ENCODE results near the gene PPME1. TPM values are rescaled to one million over a fixed set of nuclear protein-coding genes. Genes with fewer than 3 reads are reported as not detected.

PPME1 gene
- total RNA-seq, 4 donors from 2014 or later: 23.2 to 25.0 (median 23.8) TPM

DNA sequence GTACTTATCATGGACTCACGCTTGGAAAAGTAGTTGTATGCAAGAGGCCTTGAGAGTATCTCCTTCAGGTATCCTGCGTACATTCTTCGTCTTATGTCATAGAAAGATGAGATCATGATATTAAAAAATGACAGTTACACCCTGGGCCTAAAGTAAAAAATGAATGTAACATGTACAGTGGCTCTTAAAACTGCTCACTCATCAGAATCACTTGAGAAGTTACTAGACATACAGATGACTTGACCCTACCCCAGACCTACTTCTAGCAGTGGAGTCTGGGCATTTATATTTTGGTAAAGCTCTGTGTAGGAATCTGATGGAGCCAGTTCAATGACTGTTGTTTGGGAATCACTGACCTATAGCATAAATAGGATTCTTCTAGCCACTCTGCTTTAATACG, 54.5 kb downstream of the PPME1 start:
- TF ChIP-seq, protein P1, sequence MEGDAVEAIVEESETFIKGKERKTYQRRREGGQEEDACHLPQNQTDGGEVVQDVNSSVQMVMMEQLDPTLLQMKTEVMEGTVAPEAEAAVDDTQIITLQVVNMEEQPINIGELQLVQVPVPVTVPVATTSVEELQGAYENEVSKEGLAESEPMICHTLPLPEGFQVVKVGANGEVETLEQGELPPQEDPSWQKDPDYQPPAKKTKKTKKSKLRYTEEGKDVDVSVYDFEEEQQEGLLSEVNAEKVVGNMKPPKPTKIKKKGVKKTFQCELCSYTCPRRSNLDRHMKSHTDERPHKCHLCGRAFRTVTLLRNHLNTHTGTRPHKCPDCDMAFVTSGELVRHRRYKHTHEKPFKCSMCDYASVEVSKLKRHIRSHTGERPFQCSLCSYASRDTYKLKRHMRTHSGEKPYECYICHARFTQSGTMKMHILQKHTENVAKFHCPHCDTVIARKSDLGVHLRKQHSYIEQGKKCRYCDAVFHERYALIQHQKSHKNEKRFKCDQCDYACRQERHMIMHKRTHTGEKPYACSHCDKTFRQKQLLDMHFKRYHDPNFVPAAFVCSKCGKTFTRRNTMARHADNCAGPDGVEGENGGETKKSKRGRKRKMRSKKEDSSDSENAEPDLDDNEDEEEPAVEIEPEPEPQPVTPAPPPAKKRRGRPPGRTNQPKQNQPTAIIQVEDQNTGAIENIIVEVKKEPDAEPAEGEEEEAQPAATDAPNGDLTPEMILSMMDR (IDR thresholded peaks at IDR 0.05): no peak
- DNase-seq (ENCODE audit: low spot score): no peak
- ATAC-seq (ENCODE audit: low FRiP score): no peak

DNA sequence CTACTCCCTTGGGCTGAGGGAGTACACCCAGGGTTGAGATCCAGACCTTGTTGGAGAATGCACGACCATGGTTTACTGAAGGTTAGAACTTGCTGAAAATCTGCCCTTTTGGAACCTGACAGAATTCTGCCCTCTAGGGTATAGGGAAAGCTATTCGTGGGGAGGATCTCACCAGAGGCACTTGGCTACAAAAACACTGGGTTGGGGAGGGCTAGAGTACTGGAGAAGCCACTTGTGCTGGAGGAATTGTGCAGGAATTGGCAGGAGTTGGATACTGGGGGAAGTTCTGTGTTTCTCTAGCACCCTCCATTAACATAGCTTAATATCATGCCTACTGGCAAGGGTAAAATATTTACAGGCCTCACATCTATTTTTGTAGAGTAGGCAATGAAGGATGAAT, 55.8 kb downstream of the PPME1 start:
- no peak for DNase-seq (ENCODE audit: low spot score)
- TF ChIP-seq, protein P1 (IDR thresholded peaks at IDR 0.05): no peak
- ATAC-seq (ENCODE audit: low FRiP score): no peak

DNA sequence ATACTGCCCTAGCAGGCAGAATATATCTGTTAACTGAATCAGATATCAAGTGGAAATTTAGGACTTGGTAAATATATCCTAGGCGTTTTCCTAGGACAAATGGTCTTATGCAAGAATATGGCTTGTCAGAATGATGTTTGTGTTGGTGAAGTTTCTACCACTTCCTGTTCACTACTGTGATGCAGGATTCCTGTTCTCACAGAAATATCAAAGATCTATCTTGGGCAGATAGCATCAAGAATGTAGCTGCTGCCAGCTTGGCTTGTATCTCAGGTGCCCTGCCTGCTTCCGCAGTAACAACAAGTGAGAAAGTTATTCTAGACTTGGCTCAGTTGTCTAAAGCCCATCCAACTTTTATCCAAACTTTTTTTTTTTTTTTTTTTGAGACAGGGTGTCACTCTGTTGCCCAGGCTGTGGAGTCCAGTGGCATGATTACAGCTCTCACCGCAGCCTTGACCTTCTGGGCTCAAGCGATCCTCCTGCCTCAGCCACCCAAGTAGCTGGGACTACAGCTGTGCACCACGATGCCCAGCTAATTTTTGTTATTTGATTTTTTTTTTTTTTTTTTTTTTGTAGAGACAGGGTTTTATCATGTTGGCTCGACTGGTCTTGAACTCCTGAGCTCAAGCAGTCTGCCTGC, 61.3 kb downstream of the PPME1 start:
- TF ChIP-seq, protein P1 (IDR thresholded peaks at IDR 0.05): no peak
- DNase-seq (ENCODE audit: low spot score) (no peak), ATAC-seq (ENCODE audit: low FRiP score) (no peak)

DNA sequence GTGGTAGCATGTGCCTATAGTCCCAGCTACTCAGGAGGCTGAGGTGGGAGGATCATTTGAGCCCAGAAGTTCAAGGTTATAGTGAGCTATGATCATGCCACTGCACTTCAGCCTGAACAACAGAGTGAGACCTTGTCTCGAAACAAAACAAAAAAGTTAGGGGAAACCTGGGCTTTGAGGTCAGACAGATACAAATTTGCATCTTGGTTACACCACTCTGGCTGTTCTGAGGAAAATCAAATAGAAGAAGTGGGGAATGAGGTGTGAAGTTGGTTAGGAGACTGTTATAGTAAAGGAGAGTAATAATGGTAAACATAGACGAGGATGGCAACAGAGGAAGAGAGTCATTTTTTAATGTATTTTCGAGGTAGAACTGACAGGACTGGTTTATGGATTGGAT, 62.6 kb downstream of the PPME1 start:
- TF ChIP-seq, protein P1 (IDR thresholded peaks at IDR 0.05): no peak
- DNase-seq (ENCODE audit: low spot score) (no peak), ATAC-seq (ENCODE audit: low FRiP score) (no peak)

DNA sequence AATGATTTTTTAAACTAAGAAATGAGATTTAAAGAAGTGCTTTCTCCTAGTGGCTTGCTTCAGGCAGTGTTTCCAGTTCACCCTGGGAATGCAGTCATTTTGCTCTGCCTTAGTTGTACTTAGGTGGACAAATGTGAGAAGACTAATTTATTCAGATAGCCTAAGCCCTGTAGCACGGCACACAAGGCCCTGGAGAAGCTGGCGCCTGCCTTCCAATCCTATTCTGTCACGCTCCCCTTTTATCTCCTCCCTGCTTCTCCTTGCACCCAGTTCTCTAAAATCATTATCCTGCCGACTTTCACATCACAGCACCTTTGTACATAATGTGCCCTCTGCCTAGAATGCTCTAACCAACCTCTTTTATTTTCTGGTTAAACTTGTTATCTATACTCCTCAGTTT, 64.0 kb downstream of the PPME1 start:
- ATAC-seq (ENCODE audit: low FRiP score) (no peak), DNase-seq (ENCODE audit: low spot score) (no peak)
- TF ChIP-seq, protein P1 (IDR thresholded peaks at IDR 0.05): no peak

DNA sequence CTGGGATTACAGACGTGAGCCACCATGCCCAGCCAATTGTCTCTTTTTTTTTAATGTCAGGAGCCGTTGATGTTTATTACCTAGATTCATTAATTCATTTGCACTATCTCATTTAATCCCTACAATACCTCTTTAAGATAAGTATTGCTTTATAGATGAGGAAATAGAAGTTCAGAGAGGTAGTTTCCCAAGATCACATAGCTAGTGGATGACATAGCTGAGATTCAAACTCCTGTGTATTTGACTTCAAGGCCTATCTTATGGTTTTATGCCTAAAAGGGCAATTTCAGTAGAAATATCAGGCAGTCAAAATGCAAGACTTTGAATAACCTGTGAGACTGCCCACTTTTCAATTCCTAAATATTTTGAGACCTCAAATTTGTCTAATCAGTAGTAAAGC, 66.5 kb downstream of the PPME1 start:
- ATAC-seq (ENCODE audit: low FRiP score) (no peak), DNase-seq (ENCODE audit: low spot score) (no peak)
- TF ChIP-seq, protein P1 (IDR thresholded peaks at IDR 0.05): no peak

DNA sequence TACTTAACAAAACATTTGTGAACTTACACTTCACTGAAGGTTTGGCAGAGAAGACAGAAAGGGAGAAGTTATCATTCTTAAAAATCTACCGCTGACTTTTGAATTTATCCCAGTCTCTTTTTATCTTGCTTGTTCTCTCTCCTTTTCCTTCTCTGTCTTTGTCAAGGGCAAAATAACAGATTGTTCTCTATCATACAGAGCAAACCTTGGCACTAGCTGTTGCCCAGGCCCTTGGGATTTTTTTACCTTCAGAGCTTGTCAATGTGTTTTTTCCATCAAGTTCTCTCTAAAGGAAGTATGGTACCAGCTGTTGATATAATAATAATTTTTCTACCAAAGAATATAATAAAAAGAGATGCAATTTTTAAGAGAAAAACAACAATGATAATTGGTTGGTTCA, 67.2 kb downstream of the PPME1 start:
- TF ChIP-seq, protein P1 (IDR thresholded peaks at IDR 0.05): no peak

More for the DNA sequence above, 67.2 kb downstream of the PPME1 start:
- no peak for ATAC-seq (ENCODE audit: low FRiP score)
- no peak for DNase-seq (ENCODE audit: low spot score)
